ENCODE measurements around the gene MLIP.
"Not testable (repeated sequence)": the region's sequence is repeated elsewhere in the genome, so short reads cannot be mapped to it uniquely, and the experiment has no call there.

MLIP gene

DNA sequence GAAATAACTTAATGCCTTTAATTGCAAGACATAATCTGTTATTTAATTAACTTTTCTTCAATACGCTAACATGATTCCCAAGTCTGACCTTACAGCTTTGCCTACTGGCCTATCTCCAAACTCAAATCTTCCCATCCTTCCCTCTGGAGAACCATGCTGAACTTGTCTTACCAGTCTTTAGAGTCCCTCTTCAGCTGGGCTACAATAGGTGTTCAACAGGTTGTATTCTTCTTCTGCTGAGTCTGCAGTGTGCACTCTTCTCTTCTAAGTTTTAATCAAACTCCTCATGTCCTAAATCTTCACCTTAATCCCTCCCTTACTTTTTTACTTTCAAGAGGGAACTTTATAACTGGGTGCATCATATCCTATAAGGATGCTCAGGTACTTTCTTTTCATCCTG, 121.5 kb downstream of the MLIP start:
- DNase-seq (ENCODE audit: low read depth): no peak

- no peak for DNase-seq (ENCODE audit: low read depth)
Observed at GRCh38 chr6:54234539-54234938, 123.3 kb downstream of the MLIP start.

GRCh38 chr6:54236984-54237383, 125.7 kb downstream of the MLIP start:
- DNase-seq (ENCODE audit: low read depth): no peak

DNA sequence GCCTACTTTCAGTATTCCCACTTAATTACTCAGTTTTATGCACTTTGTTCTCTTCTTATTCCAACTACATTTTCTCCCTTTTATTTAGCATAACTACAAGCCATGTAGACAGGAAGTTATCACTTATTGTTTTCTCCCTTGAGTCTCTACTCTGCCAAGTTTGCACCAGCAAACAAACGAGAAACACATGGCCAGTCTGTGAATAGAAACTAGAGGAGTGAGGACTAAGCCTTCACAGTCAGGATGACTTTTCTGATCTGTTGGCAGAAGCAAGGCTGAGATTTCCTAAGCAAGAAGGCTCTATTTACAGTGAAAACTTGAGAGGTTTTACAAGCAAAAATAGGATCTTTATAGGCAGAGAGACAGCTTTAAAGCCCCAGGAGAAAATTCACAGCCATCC, 127.2 kb downstream of the MLIP start:
- DNase-seq (ENCODE audit: low read depth): no peak

GRCh38 chr6:54243699-54244098, 132.5 kb downstream of the MLIP start:
- no peak for DNase-seq (ENCODE audit: low read depth)

GRCh38 chr6:54244430-54244829, 133.2 kb downstream of the MLIP start:
- no peak for DNase-seq (ENCODE audit: low read depth)

DNA sequence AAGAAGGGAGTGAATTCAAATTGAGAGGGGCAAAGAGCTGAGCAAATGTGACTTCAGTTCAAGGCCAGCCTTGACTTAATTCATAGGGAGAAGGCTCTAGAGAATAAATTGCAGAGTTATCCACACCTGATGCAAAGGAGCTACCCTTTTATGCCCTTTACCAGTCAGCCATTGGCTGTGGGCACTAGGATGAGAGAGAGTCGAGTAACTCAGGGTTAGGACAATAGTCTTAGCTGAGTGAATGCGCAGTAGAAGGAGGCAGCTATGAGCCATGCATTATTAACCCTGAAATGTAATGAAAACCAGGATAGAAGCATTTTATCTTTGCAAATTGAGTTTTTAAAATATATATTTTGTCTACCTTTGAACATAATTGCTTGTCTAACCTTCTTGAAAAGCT, 134.0 kb downstream of the MLIP start:
- no peak for DNase-seq (ENCODE audit: low read depth)

GRCh38 chr6:54248319-54248718, 137.1 kb downstream of the MLIP start:
- DNase-seq (ENCODE audit: low read depth): no peak

DNA sequence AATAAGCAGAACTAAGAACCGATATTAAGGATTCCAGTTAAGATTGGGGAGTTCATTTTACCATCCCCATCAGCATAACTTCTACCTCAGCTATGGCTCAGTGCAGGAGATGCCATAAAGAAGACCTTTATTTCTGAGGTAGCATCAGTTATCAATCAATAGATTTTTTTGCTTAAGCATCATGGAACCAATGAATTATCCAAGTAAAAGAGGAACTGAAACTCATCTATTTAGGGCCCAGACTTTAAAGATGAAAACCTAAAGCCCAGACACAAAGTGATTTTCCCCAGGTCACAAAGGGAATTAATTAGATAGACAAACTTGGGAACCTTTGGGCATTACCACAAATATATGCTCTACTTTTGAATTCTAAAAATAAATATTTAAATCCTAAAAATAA, 137.8 kb downstream of the MLIP start:
- DNase-seq (ENCODE audit: low read depth): no peak

DNA sequence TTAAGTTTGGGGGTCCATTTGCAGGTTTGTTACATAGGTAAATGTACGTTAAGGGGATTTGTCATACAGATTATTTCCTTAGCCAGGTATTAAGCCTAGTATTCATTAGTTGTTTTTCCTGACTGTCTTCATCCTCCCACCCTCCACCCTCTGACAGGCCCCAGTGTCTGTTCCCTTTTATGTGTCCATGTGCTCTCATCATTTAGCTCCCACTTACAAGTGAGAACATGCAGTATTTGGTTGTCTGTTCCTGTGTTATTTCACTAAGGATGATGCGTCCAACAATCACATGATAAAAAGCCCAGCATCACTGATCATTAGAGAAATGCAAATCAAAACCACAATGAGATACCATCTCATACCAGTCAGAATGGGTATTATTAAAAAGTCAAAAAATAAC, 138.6 kb downstream of the MLIP start:
- not testable (repeated sequence) for DNase-seq (ENCODE audit: low read depth)

DNA sequence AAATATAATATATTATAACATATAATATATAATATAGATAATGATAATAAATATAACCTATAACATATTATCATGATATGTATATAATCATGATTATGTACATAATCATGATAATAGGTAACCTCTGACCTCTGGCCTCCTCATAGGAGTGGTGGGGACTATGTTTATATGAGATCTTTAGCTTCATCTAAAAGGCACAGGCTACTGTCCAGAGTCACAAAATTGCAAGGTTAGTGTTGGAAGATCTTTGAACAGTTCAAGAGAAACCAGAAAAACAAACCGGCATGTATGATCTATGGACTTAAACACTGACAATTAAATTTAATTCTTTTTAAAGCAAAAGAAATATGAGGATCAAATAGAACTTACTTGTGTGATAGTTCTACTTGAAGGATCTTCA, 141.3 kb downstream of the MLIP start:
- DNase-seq (ENCODE audit: low read depth): no peak

DNA sequence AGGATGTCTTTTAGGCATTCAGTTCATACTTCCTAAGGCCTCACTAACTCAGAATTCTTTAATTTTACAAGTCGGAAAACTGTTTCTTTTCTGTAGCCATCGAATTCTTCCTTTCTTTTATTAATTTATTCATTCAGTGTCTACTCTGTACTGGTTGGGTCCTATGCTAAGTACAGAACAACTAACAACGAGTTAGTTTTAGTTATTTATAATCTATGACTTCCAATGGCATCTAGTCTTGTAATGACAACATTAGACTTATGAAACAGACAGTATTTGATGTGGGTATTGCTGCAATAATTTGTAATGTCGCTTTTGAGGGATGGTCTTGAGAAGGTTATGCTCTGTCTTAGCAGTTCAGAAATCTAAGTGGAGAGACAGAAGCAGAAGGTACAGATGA, 141.7 kb downstream of the MLIP start:
- DNase-seq (ENCODE audit: low read depth): no peak

DNA sequence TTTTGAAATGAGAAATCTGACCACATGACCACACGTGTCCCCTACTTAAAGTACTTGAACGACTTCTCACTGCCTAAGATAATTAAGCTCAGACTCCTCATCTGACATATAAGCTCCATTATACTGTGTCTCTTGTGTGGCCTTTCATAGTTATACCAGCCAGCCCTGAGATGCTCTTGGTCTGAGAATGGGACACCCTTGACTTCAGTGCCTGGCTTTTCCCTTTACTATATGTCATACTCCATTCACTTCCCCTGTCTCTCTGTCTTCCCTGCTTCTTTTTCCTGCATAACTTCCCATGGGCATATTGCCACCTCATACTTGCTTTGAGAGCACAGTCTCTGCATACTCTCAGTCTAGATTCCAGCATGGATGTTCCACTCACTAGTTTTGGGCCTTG, 143.6 kb downstream of the MLIP start:
- DNase-seq (ENCODE audit: low read depth): no peak

GRCh38 chr6:54255886-54256285, 144.6 kb downstream of the MLIP start:
- no peak for DNase-seq (ENCODE audit: low read depth)

- no peak for DNase-seq (ENCODE audit: low read depth)
Observed at GRCh38 chr6:54260025-54260424, 148.8 kb downstream of the MLIP start.

GRCh38 chr6:54262499-54262898, 151.3 kb downstream of the MLIP start:
- no peak for DNase-seq (ENCODE audit: low read depth)

- DNase-seq (ENCODE audit: low read depth): no peak
Observed at GRCh38 chr6:54262971-54263370, 151.7 kb downstream of the MLIP start.

- DNase-seq (ENCODE audit: low read depth): no peak
Observed at GRCh38 chr6:54264581-54265272, 153.5 kb downstream of the MLIP start.

DNA sequence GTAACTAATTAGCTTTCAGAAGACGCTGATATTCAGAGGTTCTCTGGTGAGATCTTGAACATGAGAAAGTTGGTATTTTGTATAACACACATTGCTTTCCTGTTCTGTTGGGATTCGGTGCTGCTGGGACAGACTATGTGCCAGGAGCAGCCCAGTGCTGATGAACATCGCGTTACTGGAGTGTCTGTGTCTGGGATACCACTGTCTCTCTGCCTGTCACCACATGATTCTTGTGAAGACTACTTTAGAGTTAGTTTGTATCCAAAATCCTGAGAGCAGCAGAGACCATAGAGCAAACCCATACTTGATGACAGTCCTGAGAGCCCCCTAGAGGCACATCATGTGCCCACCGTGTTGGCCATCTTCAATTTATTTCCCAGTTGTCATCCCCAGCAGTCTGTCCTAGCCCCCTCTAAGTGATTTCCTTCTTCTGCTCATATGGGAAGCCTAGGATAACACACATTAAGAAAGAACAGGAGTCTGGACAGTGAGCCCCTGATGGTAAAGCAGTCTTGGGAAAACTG, 155.2 kb downstream of the MLIP start:
- no peak for DNase-seq (ENCODE audit: low read depth)

- DNase-seq (ENCODE audit: low read depth): no peak
Observed at GRCh38 chr6:54267798-54268197, 156.6 kb downstream of the MLIP start.

- no peak for DNase-seq (ENCODE audit: low read depth)
Observed at GRCh38 chr6:54273214-54273820, 162.1 kb downstream of the MLIP start.

- DNase-seq (ENCODE audit: low read depth): no peak
Observed at GRCh38 chr6:54274383-54274782, 163.1 kb downstream of the MLIP start.

- DNase-seq (ENCODE audit: low read depth): no peak
Observed at GRCh38 chr6:54282186-54282585, 170.9 kb downstream of the MLIP start.

Data from stimulated activated CD8-positive, alpha-beta memory T cell treated with anti-CD3 and anti-CD28 coated beads, Interleukin-12 subunit alpha, Interleukin-12 subunit beta, amount 100 ng/mL, for 4 hours (primary cell).